ENCODE results near the gene PPP1R11. TPM values are rescaled to one million over a fixed set of nuclear protein-coding genes. Genes with fewer than 3 reads are reported as not detected.
"Not testable (repeated sequence)": the region's sequence is repeated elsewhere in the genome, so short reads cannot be mapped to it uniquely, and the experiment has no call there.

PPP1R11 gene
- total and polyA plus RNA-seq, 2 experiments from 2014 or later, result 50.9 to 74.5 TPM

DNA sequence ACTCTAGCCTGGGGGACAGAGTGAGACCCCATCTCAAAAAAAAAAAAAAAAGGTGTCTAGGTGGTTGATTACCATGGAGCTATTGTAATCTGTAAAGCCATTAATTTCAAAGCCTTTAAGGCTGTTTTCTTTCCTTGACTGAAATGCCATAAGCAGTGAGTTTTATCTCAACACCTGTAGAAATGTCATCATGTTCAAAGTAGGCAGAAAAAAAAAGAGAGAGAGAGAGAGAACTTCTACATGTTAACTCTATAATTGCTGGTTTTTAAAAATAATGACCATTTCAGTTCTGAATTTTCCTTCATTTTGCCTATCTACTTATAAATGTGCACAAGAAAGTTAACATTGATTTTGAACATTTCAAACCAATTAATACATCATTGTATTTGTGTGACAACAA lies 35.6 kb upstream of the PPP1R11 start:
- Histone ChIP-seq H3K36me3 (replicated peaks; ENCODE audit: insufficient read depth, low read depth) (no peaks in the 10 kb centered on the region), H2AFZ (no peak overlapping the region), H3K4me2 (no peak overlapping the region), H3K79me2 (no peaks in the 10 kb centered on the region), H3K4me1 (ENCODE audit: insufficient read depth) (no peaks in the 10 kb centered on the region), H4K20me1 (ENCODE audit: insufficient read depth, poor library complexity, severe bottlenecking) (no peaks in the 10 kb centered on the region), H3K4me3 (no peak overlapping the region), H3K27ac (no peak overlapping the region), H3K27me3 (no peaks in the 10 kb centered on the region), H3K9me3 (ENCODE audit: low read depth) (no peaks in the 10 kb centered on the region), H3K9me2 (replicated peaks; ENCODE audit: insufficient read depth) (no peaks in the 10 kb centered on the region)
- TF ChIP-seq EZH2 (IDR thresholded peaks at IDR 0.05; ENCODE audit: borderline replicate concordance), result no peak
- TF ChIP-seq, protein P1, sequence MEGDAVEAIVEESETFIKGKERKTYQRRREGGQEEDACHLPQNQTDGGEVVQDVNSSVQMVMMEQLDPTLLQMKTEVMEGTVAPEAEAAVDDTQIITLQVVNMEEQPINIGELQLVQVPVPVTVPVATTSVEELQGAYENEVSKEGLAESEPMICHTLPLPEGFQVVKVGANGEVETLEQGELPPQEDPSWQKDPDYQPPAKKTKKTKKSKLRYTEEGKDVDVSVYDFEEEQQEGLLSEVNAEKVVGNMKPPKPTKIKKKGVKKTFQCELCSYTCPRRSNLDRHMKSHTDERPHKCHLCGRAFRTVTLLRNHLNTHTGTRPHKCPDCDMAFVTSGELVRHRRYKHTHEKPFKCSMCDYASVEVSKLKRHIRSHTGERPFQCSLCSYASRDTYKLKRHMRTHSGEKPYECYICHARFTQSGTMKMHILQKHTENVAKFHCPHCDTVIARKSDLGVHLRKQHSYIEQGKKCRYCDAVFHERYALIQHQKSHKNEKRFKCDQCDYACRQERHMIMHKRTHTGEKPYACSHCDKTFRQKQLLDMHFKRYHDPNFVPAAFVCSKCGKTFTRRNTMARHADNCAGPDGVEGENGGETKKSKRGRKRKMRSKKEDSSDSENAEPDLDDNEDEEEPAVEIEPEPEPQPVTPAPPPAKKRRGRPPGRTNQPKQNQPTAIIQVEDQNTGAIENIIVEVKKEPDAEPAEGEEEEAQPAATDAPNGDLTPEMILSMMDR (IDR thresholded peaks at IDR 0.05; ENCODE audit: poor library complexity), result no peak
- TF ChIP-seq EZH2phosphoT487 (IDR thresholded peaks at IDR 0.05; ENCODE audit: low read depth, severe bottlenecking, unreplicated experiment), result no peak
- DNase-seq (ENCODE audit: low spot score), result no peak

DNA sequence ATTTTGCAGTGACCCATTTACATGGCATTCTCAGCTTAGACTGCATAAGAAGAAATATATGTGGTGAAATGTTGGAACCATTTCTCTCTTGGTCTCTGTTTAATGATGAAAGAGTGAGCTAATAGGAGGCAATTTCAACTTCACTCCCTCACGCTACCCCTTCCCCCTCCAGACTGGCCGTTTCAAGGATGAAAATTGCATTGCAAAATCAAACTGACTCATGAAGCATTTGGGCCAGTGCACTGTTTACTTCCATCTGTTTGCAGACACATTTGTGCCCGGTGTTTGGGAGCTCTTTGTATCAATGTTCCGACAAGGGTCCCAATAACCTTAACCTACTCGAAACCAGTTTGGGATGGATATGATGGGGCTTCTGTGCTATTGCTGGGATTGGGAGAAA lies 33.6 kb upstream of the PPP1R11 start:
- not testable (repeated sequence) for H3K4me3 ChIP-seq; H3K9me2 ChIP-seq (replicated peaks; ENCODE audit: insufficient read depth); H3K4me1 ChIP-seq (ENCODE audit: insufficient read depth); H3K79me2 ChIP-seq; H3K27me3 ChIP-seq; H3K9me3 ChIP-seq (ENCODE audit: low read depth); H3K27ac ChIP-seq; H3K36me3 ChIP-seq (replicated peaks; ENCODE audit: insufficient read depth, low read depth); H2AFZ ChIP-seq; H4K20me1 ChIP-seq (ENCODE audit: insufficient read depth, poor library complexity, severe bottlenecking); H3K4me2 ChIP-seq; DNase-seq (ENCODE audit: low spot score)
- 91% methylated on average over 5 of the region's 5 CpGs for WGBS (ENCODE audit: low lambda C conversion rate, missing lambda C conversion rate)

DNA sequence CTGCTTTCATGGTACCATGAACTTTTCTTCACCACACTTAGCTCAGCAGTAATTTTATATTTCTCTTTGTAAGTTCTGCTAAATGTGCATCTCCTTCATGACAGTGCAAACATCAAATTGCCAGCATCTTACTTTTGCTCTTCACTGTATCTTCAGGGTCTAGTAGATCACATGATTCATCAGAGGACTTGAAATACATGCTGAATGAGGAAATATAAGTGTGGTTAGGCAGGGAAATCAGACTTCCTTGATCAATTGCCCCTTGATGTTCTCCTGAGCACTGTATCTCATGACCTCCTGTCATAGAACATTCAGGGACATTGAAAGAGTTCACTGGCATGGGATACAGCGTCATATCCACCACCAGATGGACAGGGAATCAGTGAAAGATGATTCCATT lies 31.2 kb upstream of the PPP1R11 start:
- 93% methylated on average over 1 of the region's 1 CpG for WGBS (ENCODE audit: low lambda C conversion rate, missing lambda C conversion rate)
- no peak for DNase-seq (ENCODE audit: low spot score)
- Histone ChIP-seq H3K9me2 (replicated peaks; ENCODE audit: insufficient read depth) (no peaks in the 10 kb centered on the region), H3K36me3 (replicated peaks; ENCODE audit: insufficient read depth, low read depth) (no peaks in the 10 kb centered on the region), H3K27ac (no peak overlapping the region), H3K27me3 (no peaks in the 10 kb centered on the region), H3K79me2 (no peaks in the 10 kb centered on the region), H3K9me3 (ENCODE audit: low read depth) (no peaks in the 10 kb centered on the region), H3K4me3 (no peak overlapping the region), H4K20me1 (ENCODE audit: insufficient read depth, poor library complexity, severe bottlenecking) (no peaks in the 10 kb centered on the region), H2AFZ (no peak overlapping the region), H3K4me2 (no peak overlapping the region), H3K4me1 (ENCODE audit: insufficient read depth) (no peaks in the 10 kb centered on the region)
- TF ChIP-seq, protein P1 (IDR thresholded peaks at IDR 0.05; ENCODE audit: poor library complexity), result no peak
- TF ChIP-seq EZH2 (IDR thresholded peaks at IDR 0.05; ENCODE audit: borderline replicate concordance), result no peak
- no peak for TF ChIP-seq EZH2phosphoT487 (IDR thresholded peaks at IDR 0.05; ENCODE audit: low read depth, severe bottlenecking, unreplicated experiment)

DNA sequence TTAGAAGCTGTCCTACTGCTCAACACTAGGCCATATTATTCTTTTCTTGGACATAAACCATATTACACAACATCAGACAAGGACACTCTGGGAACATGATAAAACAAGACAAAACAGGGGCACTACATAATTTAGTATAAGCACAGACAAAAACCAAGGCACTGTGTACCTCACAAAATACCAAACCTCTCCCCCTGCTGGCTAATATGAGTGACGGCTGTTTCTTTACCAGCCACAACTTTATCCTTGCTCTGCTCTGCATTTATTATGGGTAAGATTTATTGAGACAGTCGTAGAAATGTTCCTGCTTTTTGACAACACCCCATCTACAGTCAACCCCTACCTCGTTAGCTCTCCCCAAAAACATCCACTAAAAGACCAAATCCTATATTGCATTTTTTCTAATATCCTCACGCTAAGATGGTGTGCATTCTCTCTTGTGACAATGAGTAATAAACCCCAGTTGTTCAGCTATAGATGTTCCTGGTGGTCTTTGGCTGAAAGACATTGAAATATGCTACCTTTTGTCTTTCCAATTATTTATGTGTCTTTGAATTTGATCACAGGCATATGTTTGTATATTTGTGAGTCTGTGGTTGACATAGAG lies 29.7 kb upstream of the PPP1R11 start:
- Histone ChIP-seq H2AFZ (no peak overlapping the region), H3K4me3 (no peak overlapping the region), H3K9me2 (replicated peaks; ENCODE audit: insufficient read depth) (no peaks in the 10 kb centered on the region), H3K27ac (no peak overlapping the region), H4K20me1 (ENCODE audit: insufficient read depth, poor library complexity, severe bottlenecking) (no peaks in the 10 kb centered on the region), H3K4me2 (no peak overlapping the region), H3K36me3 (replicated peaks; ENCODE audit: insufficient read depth, low read depth) (no peaks in the 10 kb centered on the region), H3K4me1 (ENCODE audit: insufficient read depth) (no peaks in the 10 kb centered on the region), H3K79me2 (no peaks in the 10 kb centered on the region), H3K27me3 (no peaks in the 10 kb centered on the region), H3K9me3 (ENCODE audit: low read depth) (no peaks in the 10 kb centered on the region)
- 55% methylated on average over 4 of the region's 4 CpGs for WGBS (ENCODE audit: low lambda C conversion rate, missing lambda C conversion rate)
- DNase-seq (ENCODE audit: low spot score), result peak; percentile 21
- TF ChIP-seq EZH2phosphoT487 (IDR thresholded peaks at IDR 0.05; ENCODE audit: low read depth, severe bottlenecking, unreplicated experiment), result no peak
- TF ChIP-seq, protein P1 (IDR thresholded peaks at IDR 0.05; ENCODE audit: poor library complexity), result peak; percentile 49

Data from hepatocyte (in vitro differentiated cells).